Measurements from ENCODE around the gene RNPEPL1. TPM values are rescaled to one million over a fixed set of nuclear protein-coding genes. Genes with fewer than 3 reads are reported as not detected.

The RNPEPL1 gene
- total and polyA plus RNA-seq, 10 of the 15 experiments (the other 5 are each of a cell fraction or from before 2014, with no cell fraction given): 0.24 to 49.5 (median 6.8) TPM

DNA sequence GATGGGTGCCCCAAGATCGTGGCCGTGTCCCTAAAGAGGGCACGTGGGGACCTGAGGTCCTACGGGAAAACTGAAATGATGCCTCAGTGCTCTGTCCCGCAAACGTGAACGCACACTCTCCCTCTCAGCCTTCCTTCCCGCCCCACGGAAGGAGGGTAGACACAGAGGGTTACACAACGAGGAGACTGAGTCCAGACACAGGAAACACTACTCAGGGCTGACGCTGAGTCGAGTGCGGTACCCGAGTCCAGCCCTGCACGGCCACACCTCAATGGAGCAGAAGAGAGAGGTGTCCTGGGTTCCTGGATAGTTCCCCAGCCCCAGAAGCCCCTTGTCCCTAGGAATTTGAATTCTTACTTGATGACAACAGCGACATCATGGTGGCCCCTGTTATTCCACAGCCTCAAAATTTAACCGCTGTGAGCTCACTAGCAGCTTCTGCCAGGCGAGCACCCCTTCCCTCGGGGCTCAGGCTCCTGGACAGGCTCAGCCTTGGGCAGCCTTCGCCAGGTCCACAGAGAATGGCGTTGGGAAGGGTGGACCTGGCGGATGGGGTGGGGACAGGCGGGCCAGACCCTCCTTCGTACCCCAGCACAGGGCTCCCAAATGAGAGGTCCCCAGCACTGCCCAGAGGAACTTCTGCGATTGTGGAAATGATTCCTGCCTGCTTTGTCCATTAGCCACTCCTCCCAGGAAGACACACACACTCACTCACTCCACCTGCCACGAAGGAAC, 980 bp upstream of the RNPEPL1 start:
- Histone ChIP-seq H3K9ac (ENCODE audit: control insufficient read depth, insufficient read depth, low read length) (peak overlapping the region; percentile 75), H3K4me2 (ENCODE audit: control insufficient read depth, insufficient read depth) (peak overlapping the region; percentile 98), H3K79me2 (ENCODE audit: control insufficient read depth, insufficient read depth, low read length) (peaks cover 45% of the 10 kb centered on the region), H4K20me1 (ENCODE audit: control insufficient read depth, insufficient read depth) (no peaks in the 10 kb centered on the region), H3K27ac (ENCODE audit: control insufficient read depth, insufficient read depth) (peak overlapping the region; percentile 66), H2AFZ (ENCODE audit: control insufficient read depth, low read depth, low read length) (peak overlapping the region; percentile 51; the same call in 1 of the 2 replicates), H3K36me3 (ENCODE audit: control insufficient read depth in 2 of 2, insufficient read depth in 2 of 2, low read length in 1 of 2) (peaks cover 0 to 4% of the 10 kb centered on the region in 2 experiments; a peak in 2 of 4 replicates), H3K9me3 (replicated peaks; ENCODE audit: control insufficient read depth, insufficient read depth, low read length) (no peaks in the 10 kb centered on the region), H3K4me1 (ENCODE audit: control insufficient read depth, insufficient read depth, low read length) (peaks cover 50% of the 10 kb centered on the region), H3K4me3 (peak overlapping the region; percentile 71), H3K27me3 (replicated peaks in 1 of 2; ENCODE audit: control insufficient read depth in 2 of 2, insufficient read depth in 2 of 2, low read length in 1 of 2) (no peaks in the 10 kb centered on the region)
- POLR2A ChIA-PET: interaction anchor here (3.4 to 7.8 kb wide), 2 partner anchors 13 to 19 kb away, joined by 22 to 233 read pairs; partner anchors contain the start of gene CAPN10
- CTCF ChIA-PET: interaction anchor here (0.6 to 7.8 kb wide), 6 partner anchors 10 to 58 kb away, joined by 3 to 196 read pairs (median 13); partner anchors contain the start of genes ANKMY1, CAPN10 and GPR35
- TF ChIP-seq EED (IDR thresholded peaks at IDR 0.05; ENCODE audit: low read depth) (no peak), CREB1 (IDR thresholded peaks at IDR 0.05; ENCODE audit: low read depth) (no peak), ZNF207 (IDR thresholded peaks at IDR 0.05; ENCODE audit: borderline replicate concordance) (no peak), ETV6 (conservative IDR thresholded peaks at IDR 0.05 in 1 of 2, IDR thresholded peaks at IDR 0.05 in 1 of 2; ENCODE audit: borderline replicate concordance in 1 of 2, low read depth in 1 of 2) (no peak), KLF5 (IDR thresholded peaks at IDR 0.05; ENCODE audit: partially characterized antibody) (no peak), NR2F1 (conservative IDR thresholded peaks at IDR 0.05) (no peak), ZNF217 (IDR thresholded peaks at IDR 0.05) (no peak), NFXL1 (IDR thresholded peaks at IDR 0.05; ENCODE audit: borderline replicate concordance) (no peak), CHD4 (IDR thresholded peaks at IDR 0.05) (no peak)
- TF ChIP-seq, protein P1, sequence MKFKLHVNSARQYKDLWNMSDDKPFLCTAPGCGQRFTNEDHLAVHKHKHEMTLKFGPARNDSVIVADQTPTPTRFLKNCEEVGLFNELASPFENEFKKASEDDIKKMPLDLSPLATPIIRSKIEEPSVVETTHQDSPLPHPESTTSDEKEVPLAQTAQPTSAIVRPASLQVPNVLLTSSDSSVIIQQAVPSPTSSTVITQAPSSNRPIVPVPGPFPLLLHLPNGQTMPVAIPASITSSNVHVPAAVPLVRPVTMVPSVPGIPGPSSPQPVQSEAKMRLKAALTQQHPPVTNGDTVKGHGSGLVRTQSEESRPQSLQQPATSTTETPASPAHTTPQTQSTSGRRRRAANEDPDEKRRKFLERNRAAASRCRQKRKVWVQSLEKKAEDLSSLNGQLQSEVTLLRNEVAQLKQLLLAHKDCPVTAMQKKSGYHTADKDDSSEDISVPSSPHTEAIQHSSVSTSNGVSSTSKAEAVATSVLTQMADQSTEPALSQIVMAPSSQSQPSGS (IDR thresholded peaks at IDR 0.05; ENCODE audit: low read length): no peak
- TF ChIP-seq, protein P2, sequence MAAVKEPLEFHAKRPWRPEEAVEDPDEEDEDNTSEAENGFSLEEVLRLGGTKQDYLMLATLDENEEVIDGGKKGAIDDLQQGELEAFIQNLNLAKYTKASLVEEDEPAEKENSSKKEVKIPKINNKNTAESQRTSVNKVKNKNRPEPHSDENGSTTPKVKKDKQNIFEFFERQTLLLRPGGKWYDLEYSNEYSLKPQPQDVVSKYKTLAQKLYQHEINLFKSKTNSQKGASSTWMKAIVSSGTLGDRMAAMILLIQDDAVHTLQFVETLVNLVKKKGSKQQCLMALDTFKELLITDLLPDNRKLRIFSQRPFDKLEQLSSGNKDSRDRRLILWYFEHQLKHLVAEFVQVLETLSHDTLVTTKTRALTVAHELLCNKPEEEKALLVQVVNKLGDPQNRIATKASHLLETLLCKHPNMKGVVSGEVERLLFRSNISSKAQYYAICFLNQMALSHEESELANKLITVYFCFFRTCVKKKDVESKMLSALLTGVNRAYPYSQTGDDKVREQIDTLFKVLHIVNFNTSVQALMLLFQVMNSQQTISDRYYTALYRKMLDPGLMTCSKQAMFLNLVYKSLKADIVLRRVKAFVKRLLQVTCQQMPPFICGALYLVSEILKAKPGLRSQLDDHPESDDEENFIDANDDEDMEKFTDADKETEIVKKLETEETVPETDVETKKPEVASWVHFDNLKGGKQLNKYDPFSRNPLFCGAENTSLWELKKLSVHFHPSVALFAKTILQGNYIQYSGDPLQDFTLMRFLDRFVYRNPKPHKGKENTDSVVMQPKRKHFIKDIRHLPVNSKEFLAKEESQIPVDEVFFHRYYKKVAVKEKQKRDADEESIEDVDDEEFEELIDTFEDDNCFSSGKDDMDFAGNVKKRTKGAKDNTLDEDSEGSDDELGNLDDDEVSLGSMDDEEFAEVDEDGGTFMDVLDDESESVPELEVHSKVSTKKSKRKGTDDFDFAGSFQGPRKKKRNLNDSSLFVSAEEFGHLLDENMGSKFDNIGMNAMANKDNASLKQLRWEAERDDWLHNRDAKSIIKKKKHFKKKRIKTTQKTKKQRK (IDR thresholded peaks at IDR 0.05; ENCODE audit: low read depth, low read length): no peak
- TF ChIP-seq, protein P3, sequence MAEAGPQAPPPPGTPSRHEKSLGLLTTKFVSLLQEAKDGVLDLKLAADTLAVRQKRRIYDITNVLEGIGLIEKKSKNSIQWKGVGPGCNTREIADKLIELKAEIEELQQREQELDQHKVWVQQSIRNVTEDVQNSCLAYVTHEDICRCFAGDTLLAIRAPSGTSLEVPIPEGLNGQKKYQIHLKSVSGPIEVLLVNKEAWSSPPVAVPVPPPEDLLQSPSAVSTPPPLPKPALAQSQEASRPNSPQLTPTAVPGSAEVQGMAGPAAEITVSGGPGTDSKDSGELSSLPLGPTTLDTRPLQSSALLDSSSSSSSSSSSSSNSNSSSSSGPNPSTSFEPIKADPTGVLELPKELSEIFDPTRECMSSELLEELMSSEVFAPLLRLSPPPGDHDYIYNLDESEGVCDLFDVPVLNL (IDR thresholded peaks at IDR 0.05; ENCODE audit: low read depth, low read length): no peak
- FAIRE-seq (no peak), ATAC-seq (peak; percentile 6; the same call in 2 of the 3 replicates), DNase-seq (ENCODE audit: low read depth, low spot score) (no peak)
- WGBS (ENCODE audit: insufficient coverage, insufficient replicate concordance, low lambda C conversion rate, missing lambda C conversion rate): 6% methylated on average over 26 of the region's 26 CpGs
- intact Hi-C loops (cut with micrococcal nuclease; ENCODE audit: unreplicated experiment): loop anchor here (5.0 kb wide), 1 partner anchor 55 kb away; no protein-coding TSS in a partner anchor
- SMC1A ChIA-PET (ENCODE audit: uncharacterized antibody, unreplicated experiment): interaction anchor here (3.4 to 12.1 kb wide), 3 partner anchors 13 to 53 kb away, joined by 20 to 124 read pairs (median 35); partner anchors contain the start of gene CAPN10
- no TSS peak for BruUV-seq (replicated peaks)
- in situ Hi-C loops (cut with MboI): no loop called here
- RAD21 ChIA-PET (ENCODE audit: unreplicated experiment): interaction anchor here (3.6 to 11.7 kb wide), 2 partner anchors 17 to 53 kb away, joined by 29 to 206 read pairs; partner anchors contain the start of gene CAPN10

All from GM12878 (cell line).